ENCODE data around the gene NFIA.

DNA sequence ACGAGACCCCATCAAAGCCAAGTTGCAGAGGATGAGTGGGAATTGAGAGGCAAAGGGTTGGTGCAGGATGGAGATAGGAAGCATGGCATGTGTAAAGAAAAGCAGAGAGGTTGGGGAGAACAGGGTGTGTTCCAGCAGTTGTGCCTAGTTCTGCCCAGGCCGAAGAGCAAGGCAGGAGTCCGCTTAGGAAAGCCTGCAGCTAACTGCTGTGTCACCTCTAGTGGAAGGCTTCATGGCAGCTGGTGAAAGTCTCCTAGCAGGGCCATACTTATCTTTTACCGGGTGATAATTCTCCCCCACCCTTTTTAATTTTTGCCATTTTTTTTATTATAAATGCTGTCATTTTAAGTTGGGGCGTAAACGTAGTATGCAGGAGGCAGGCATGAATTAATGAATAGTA lies 93.6 kb downstream of the NFIA start:
- no peak for TF ChIP-seq POLR2AphosphoS5 (IDR thresholded peaks at IDR 0.05)
- TF ChIP-seq, protein P1, sequence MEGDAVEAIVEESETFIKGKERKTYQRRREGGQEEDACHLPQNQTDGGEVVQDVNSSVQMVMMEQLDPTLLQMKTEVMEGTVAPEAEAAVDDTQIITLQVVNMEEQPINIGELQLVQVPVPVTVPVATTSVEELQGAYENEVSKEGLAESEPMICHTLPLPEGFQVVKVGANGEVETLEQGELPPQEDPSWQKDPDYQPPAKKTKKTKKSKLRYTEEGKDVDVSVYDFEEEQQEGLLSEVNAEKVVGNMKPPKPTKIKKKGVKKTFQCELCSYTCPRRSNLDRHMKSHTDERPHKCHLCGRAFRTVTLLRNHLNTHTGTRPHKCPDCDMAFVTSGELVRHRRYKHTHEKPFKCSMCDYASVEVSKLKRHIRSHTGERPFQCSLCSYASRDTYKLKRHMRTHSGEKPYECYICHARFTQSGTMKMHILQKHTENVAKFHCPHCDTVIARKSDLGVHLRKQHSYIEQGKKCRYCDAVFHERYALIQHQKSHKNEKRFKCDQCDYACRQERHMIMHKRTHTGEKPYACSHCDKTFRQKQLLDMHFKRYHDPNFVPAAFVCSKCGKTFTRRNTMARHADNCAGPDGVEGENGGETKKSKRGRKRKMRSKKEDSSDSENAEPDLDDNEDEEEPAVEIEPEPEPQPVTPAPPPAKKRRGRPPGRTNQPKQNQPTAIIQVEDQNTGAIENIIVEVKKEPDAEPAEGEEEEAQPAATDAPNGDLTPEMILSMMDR (IDR thresholded peaks at IDR 0.05): no peak
- TF ChIP-seq POLR2A (IDR thresholded peaks at IDR 0.05): no peak
- TF ChIP-seq EP300 (IDR thresholded peaks at IDR 0.05): no peak
